OCI-M1 (cell line): ENCODE data around the gene SAMD3.
"Not testable (repeated sequence)": the region's sequence is repeated elsewhere in the genome, so short reads cannot be mapped to it uniquely, and the experiment has no call there.

Source experiments
- DNase-seq: peaks from one replicate; lab custom pipeline; 2025; lab: John Stamatoyannopoulos, UW

The SAMD3 gene

GRCh38 chr6:130129762-130130246, 92.9 kb downstream of the SAMD3 start:
- no peak for DNase-seq

DNA sequence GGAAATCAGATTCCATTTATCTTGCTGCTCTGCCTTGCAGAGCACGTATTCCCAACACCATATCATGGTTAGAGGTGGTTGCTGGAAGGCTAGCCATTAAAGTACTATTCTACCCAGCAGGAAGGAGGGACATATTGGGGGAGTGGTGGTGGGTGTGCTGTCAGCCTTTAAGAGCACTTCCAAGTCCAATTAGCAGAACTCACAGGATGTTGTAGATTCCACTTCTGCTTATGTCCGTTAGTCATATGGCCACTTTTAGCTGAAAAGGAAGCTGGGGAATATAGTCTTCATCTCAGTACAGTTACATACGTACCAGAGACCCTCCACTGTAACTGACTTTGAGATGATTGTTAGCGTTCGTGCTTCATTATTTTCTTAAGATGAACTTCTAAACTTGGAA, 94.4 kb downstream of the SAMD3 start:
- no peak for DNase-seq

DNA sequence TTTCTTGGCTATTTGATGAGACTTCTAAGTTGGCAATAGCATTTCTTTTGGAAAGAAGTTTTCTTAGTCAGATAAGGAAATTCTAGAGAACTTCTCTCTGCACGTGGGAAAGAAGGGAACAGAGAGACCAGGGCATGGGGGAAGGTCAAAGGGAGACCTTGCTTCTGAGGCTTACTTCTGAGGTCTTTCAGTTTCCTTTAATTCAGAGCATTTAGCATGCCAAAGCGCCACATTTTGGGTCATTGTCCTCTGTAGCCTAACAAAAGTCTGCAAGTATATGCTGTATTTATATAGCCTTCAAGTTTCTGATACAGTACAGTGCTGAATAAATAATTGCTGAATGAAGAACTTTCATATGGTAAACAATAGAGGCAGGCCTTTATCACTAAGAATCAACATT, 95.6 kb downstream of the SAMD3 start:
- no peak for DNase-seq

DNA sequence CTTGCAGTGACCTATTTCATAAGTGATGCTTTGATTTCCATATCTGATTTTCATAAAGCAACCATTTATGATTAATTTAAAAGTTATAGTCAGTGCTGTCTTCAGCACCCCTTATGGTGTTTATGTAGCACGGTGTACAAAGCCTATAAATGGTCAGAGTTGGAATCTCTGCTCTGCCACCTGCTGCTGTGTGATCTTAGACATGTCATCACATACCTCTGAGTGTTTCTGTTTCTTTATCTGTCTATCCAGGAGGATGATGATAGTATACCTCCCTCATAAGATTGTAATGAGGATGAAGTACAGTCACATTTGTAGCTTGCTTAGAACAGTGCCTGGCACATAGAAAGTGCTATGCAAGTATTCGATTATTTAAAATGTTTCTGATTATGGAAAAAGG, 100.5 kb downstream of the SAMD3 start:
- DNase-seq: no peak

- DNase-seq: no peak
Measured at GRCh38 chr6:130120731-130121130, 102.0 kb downstream of the SAMD3 start.

DNA sequence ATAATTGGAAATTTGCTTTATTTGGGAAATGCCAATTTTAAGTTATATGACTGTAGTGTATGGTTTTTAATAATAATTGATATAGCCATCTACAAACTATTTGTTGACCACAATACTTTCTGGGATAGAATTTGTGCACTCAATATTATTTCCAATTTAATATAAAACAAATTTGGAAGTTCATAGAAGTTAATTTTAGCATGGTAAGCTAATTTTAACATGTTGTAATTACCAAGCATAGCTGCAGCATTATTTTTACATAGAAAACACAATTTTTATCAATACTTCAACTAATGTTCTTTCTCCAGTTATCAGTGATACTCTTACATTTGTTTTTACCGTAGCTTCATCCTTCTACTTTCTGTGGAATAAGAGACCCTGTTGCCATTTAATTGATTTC, 103.5 kb downstream of the SAMD3 start:
- DNase-seq: no peak

GRCh38 chr6:130118236-130118635, 104.5 kb downstream of the SAMD3 start:
- no peak for DNase-seq

DNA sequence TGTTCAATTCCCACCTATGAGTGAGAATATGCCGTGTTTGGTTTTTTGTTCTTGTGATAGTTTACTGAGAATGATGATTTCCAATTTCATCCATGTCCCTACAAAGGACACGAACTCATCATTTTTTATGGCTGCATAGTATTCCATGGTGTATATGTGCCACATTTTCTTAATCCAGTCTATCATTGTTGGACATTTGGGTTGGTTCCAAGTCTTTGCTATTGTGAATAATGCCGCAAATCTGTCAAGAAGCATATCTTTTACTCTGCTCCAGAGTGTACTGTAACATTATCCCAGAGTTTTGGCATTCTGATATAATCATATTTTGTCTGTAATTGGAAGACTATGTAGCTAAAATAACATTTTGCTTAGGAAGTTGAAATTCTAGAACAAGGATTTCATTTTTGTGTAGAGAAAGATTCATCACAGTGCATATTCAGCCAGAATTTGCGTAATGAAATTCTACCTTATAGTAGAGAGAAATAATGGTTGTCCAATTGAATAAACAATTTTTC, 105.5 kb downstream of the SAMD3 start:
- not testable (repeated sequence) for DNase-seq

DNA sequence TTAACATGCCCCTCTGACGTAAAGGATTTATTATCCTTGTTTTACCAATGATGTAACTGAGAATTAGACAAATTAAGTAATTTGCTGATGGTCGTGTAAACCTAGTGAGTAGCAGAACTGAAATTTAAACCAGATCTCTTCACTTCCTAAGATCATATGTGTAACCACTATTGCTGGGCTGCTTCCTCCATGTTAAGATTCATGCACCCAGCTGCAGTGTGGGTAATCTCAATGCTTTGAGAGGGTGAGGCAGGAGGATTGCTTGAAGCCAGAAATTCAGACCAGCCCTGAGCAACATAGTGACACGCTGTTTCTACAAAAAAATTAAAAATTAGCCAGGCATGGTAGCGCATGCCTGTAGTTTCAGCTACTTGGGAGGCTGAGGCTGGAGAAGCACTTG, 106.5 kb downstream of the SAMD3 start:
- DNase-seq: no peak

GRCh38 chr6:130115036-130115435, 107.7 kb downstream of the SAMD3 start:
- DNase-seq: no peak

GRCh38 chr6:130113201-130113710, 109.5 kb downstream of the SAMD3 start:
- no peak for DNase-seq

- DNase-seq: no peak
Measured at GRCh38 chr6:130111031-130111430, 111.7 kb downstream of the SAMD3 start.

- DNase-seq: peak; percentile 31
Measured at GRCh38 chr6:130107710-130108109, 115.0 kb downstream of the SAMD3 start.

GRCh38 chr6:130105996-130106704, 116.6 kb downstream of the SAMD3 start:
- peak; percentile 91 for DNase-seq

GRCh38 chr6:130099119-130099518, 123.6 kb downstream of the SAMD3 start:
- DNase-seq: no peak

DNA sequence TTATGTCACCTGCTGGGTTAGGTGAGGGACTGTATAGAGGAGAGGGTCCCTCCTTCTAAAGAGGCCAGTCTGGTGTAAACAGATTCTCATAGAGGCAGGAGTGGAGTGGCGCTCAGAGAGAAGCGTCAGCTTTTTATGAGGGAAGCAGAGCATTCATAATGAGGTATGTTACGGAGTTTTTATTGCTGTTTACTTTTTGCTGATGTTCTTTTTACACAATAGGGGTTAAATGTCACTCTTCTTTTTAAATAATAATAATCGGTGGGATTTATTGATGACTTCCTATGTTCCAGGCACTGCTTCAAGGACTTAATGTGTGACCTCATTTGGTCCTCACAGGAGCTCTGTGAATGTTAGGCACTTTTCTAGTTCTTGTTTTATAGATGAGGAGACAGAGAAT, 124.4 kb downstream of the SAMD3 start:
- no peak for DNase-seq
